ENCODE measurements around the gene F8.

GRCh38 chrX:154840856-154841255 lies 181.7 kb downstream of the F8 start:
- TF ChIP-seq EZH2 (IDR thresholded peaks at IDR 0.05; ENCODE audit: insufficient read depth, poor library complexity, severe bottlenecking) (no peak), EZH2phosphoT487 (IDR thresholded peaks at IDR 0.05; ENCODE audit: insufficient read depth, low read depth) (no peak)
